ENCODE measurements around the gene UBTF. TPM values are rescaled to one million over a fixed set of nuclear protein-coding genes. Genes with fewer than 3 reads are reported as not detected.

Gene UBTF
- 100 and 108 TPM in 2 replicates for total RNA-seq (2014; rRNA removed; shearing (Covaris generic))

GRCh38 chr17:44219616-44220212 is at the start of gene UBTF:
UBTF (minus strand) TSS chr17:44219675; CDS start chr17:44218229, 1,446 bp downstream.

GRCh38 chr17:44267818-44268490 is 48.5 kb upstream of the UBTF start, which contains the start of gene SLC4A1:
SLC4A1 (minus strand) TSS chr17:44268135; CDS start chr17:44262866, 5,269 bp downstream.

GRCh38 chr17:44199553-44200477 is 19.7 kb downstream of the UBTF start, which contains the start of gene ATXN7L3:
ATXN7L3 (minus strand) TSS chr17:44199884; CDS start chr17:44198070, 1,814 bp downstream.

GRCh38 chr17:44186307-44187130 is 33.0 kb downstream of the UBTF start, which contains the start of gene TMUB2:
TMUB2 (plus strand) TSS chr17:44186972; CDS start chr17:44187709, 737 bp downstream.

GRCh38 chr17:44170499-44171201 is 48.8 kb downstream of the UBTF start, which contains the start of gene ASB16:
ASB16 (plus strand) TSS chr17:44170704; CDS start chr17:44170790, 86 bp downstream.

Small RNA genes lying within 50 kb of the gene (small RNA-seq; reads per million reads assigned to genes)
- gene MIR6782, result not detected

Other genes starting within 250 kb of the UBTF start
- gene NAGS, start 215.1 kb downstream of the UBTF start, total RNA-seq (2014; rRNA removed; shearing (Covaris generic)), result 0.96 and 0.98 TPM in 2 replicates
- 56.5 and 61.0 TPM in 2 replicates for gene TMEM101, start 204.7 kb downstream of the UBTF start, total RNA-seq (2014; rRNA removed; shearing (Covaris generic))
- gene LSM12, start 153.0 kb downstream of the UBTF start, total RNA-seq (2014; rRNA removed; shearing (Covaris generic)), result 57.1 and 72.5 TPM in 2 replicates
- gene G6PC3, start 148.9 kb downstream of the UBTF start, total RNA-seq (2014; rRNA removed; shearing (Covaris generic)), result 67.5 and 80.3 TPM in 2 replicates
- 62.8 and 63.2 TPM in 2 replicates for gene HDAC5, start 96.0 kb downstream of the UBTF start, total RNA-seq (2014; rRNA removed; shearing (Covaris generic))
- 7.6 and 8.6 TPM in 2 replicates for gene HROB, start 77.7 kb downstream of the UBTF start, total RNA-seq (2014; rRNA removed; shearing (Covaris generic))
- gene ASB16, start 49.0 kb downstream of the UBTF start, total RNA-seq (2014; rRNA removed; shearing (Covaris generic)), result not detected in 2 replicates
- gene TMUB2, start 32.7 kb downstream of the UBTF start, total RNA-seq (2014; rRNA removed; shearing (Covaris generic)), result 23.2 and 27.8 TPM in 2 replicates
- 53.0 and 54.7 TPM in 2 replicates for gene ATXN7L3, start 19.8 kb downstream of the UBTF start, total RNA-seq (2014; rRNA removed; shearing (Covaris generic))
- gene SLC4A1, start 48.5 kb upstream of the UBTF start, total RNA-seq (2014; rRNA removed; shearing (Covaris generic)), result not detected in 2 replicates
- gene RUNDC3A, start 88.9 kb upstream of the UBTF start, total RNA-seq (2014; rRNA removed; shearing (Covaris generic)), result 0.79 and 2.6 TPM in 2 replicates
- 101 and 121 TPM in 2 replicates for gene SLC25A39, start 105.1 kb upstream of the UBTF start, total RNA-seq (2014; rRNA removed; shearing (Covaris generic))
- gene GRN, start 125.6 kb upstream of the UBTF start, total RNA-seq (2014; rRNA removed; shearing (Covaris generic)), result 153 and 180 TPM in 2 replicates
- gene FAM171A2, start 144.2 kb upstream of the UBTF start, total RNA-seq (2014; rRNA removed; shearing (Covaris generic)), result 2.4 and 2.5 TPM in 2 replicates
- gene ITGA2B, start 170.0 kb upstream of the UBTF start, total RNA-seq (2014; rRNA removed; shearing (Covaris generic)), result 0.05 and 0.34 TPM in 2 replicates